Activated CD4-positive, CD25-positive, alpha-beta regulatory T cell treated with anti-CD3 and anti-CD28 coated beads, Interleukin-2, amount 50 U/mL, for 24 hours (primary cell): ENCODE data around the gene CPNE4.

Experiments
- ATAC-seq, 2 donors: fragments of 150-1000 bp; cut with Tn5 transposase; one replicate each; pipeline ENCODE4 v1.10.0; 2021; ENCODE audit warnings: mild to moderate bottlenecking in 1 of 2, moderate library complexity in 1 of 2

Gene CPNE4

GRCh38 chr3:131730581-131730980, 304.2 kb downstream of the CPNE4 start:
- no peak for ATAC-seq

GRCh38 chr3:131729643-131730017, 305.2 kb downstream of the CPNE4 start:
- ATAC-seq, result no peak

GRCh38 chr3:131728898-131729642, 305.7 kb downstream of the CPNE4 start:
- no peak for ATAC-seq

GRCh38 chr3:131725414-131725813, 309.4 kb downstream of the CPNE4 start:
- ATAC-seq, result no peak

GRCh38 chr3:131723343-131723742, 311.5 kb downstream of the CPNE4 start:
- no peak for ATAC-seq

GRCh38 chr3:131717493-131717892, 317.3 kb downstream of the CPNE4 start:
- ATAC-seq, result no peak

GRCh38 chr3:131716943-131717342, 317.9 kb downstream of the CPNE4 start:
- no peak for ATAC-seq

- ATAC-seq, result no peak
Measured at GRCh38 chr3:131716007-131716406, 318.8 kb downstream of the CPNE4 start.

GRCh38 chr3:131714585-131715220, 320.1 kb downstream of the CPNE4 start:
- ATAC-seq, result peak; percentile 30 to 33

- no peak for ATAC-seq
Measured at GRCh38 chr3:131713416-131714123, 321.2 kb downstream of the CPNE4 start.

GRCh38 chr3:131712662-131713061, 322.2 kb downstream of the CPNE4 start:
- ATAC-seq, result no peak

- ATAC-seq, result no peak
Measured at GRCh38 chr3:131711114-131711768, 323.6 kb downstream of the CPNE4 start.

- ATAC-seq, result no peak
Measured at GRCh38 chr3:131708241-131708640, 326.6 kb downstream of the CPNE4 start.

GRCh38 chr3:131705558-131706051, 329.2 kb downstream of the CPNE4 start:
- peak in 1 of 2 donors; percentile 20 for ATAC-seq

- no peak for ATAC-seq
Measured at GRCh38 chr3:131705099-131705498, 329.7 kb downstream of the CPNE4 start.

GRCh38 chr3:131704098-131704497, 330.7 kb downstream of the CPNE4 start:
- no peak for ATAC-seq

GRCh38 chr3:131702146-131702545, 332.7 kb downstream of the CPNE4 start:
- ATAC-seq, result no peak

- ATAC-seq, result peak in 1 of 2 donors; percentile 20
Measured at GRCh38 chr3:131701153-131701770, 333.6 kb downstream of the CPNE4 start.

- ATAC-seq, result no peak
Measured at GRCh38 chr3:131699001-131699400, 335.8 kb downstream of the CPNE4 start.

GRCh38 chr3:131694376-131694775, 340.4 kb downstream of the CPNE4 start:
- no peak for ATAC-seq

- no peak for ATAC-seq
Measured at GRCh38 chr3:131692356-131692755, 342.5 kb downstream of the CPNE4 start.

- ATAC-seq, result no peak
Measured at GRCh38 chr3:131690800-131691199, 344.0 kb downstream of the CPNE4 start.

GRCh38 chr3:131688370-131688769, 346.4 kb downstream of the CPNE4 start:
- no peak for ATAC-seq
